Measurements from ENCODE around the gene KIF3B. TPM values are rescaled to one million over a fixed set of nuclear protein-coding genes. Genes with fewer than 3 reads are reported as not detected.

The KIF3B gene
- total and polyA plus RNA-seq, 2 of the 13 experiments (the other 11 are each of a cell fraction or from before 2014, with no cell fraction given), result 23.6 to 28.8 TPM

DNA sequence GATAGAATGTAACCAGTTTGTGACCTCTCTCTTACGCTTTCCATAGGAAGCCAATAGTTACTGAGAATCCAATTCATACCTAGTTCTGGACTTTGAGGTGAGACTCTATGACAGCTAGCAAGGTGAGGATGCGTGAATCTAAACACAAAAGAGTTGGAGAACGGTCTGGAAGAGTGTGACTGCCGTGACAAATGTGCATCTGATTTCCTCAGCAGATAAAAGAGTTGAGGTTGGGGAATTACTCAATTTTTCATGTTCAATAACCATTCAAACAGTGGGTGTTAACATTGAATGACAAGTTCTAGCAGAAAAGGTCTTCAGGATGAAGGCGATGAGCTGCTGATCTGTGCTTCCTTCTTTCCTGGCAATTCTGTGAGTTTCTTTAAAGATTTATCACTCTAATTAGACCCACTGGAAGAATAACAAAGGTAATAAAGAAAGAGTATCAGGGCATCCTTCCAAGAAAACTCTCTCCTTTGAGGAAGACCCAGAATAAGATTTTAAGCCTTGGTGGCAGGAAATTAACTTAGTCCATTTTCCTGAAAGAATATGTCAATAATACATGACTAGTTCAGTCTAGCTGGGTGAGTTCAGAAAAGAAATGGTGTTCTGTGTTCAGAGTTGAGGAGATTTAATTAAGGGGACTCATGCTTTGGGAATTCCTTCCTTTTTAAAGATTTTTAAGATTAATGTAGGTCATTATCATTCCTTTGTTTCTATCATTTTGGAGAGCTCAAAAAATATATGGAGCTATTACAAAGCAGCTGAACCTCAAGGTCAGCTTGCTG lies 24.5 kb downstream of the KIF3B start:
- ChIA-PET POLR2A (interaction anchor here (0.9 to 3.5 kb wide), 3 partner anchors 10 to 57 kb away, joined by 4 to 39 read pairs (median 4); no protein-coding TSS in a partner anchor), CTCF (ENCODE audit: low intra/inter-chr PET ratio, low total read pairs) (no interaction called here)
- intact Hi-C loops (cut with micrococcal nuclease; ENCODE audit: unreplicated experiment) (no loop called here), in situ Hi-C loops (cut with HindIII; ENCODE audit: extremely low pct_ligation_motif_present, low pct_unique_long_range_greater_than_20kb) (no loop called here)
- H3K9me3 ChIP-seq (ENCODE audit: low read length), result no peaks in the 10 kb centered on the region
- no peaks in the 10 kb centered on the region for H4K20me1 ChIP-seq (ENCODE audit: insufficient read depth, low read length)
- H3K36me3 ChIP-seq (replicated peaks in 1 of 2; ENCODE audit: control insufficient read depth in 1 of 2, insufficient read depth in 2 of 2, low read length in 2 of 2), result no peaks in the 10 kb centered on the region
- FAIRE-seq (no peak), DNase-seq (ENCODE audit: low spot score) (no peak), ATAC-seq (no peak; the same call in 2 of the 3 replicates)
- H3K4me1 ChIP-seq (ENCODE audit: insufficient read depth, low read length), result peaks cover 45% of the 10 kb centered on the region
- no peak overlapping the region for H3K4me3 ChIP-seq (replicated peaks in 1 of 3; ENCODE audit: insufficient read depth in 1 of 3, low read depth in 2 of 3, low read length in 3 of 3)
- no peak overlapping the region for H3K4me2 ChIP-seq (ENCODE audit: low read depth, low read length)
- peaks cover 13% of the 10 kb centered on the region for H3K79me2 ChIP-seq (ENCODE audit: insufficient read depth, low read length)
- H3K27ac ChIP-seq (ENCODE audit: extremely low read length, insufficient read depth, low read length), result no peak overlapping the region
- WGBS (ENCODE audit: low lambda C conversion rate), result 96% methylated on average over 5 of the region's 5 CpGs
- H3K9ac ChIP-seq (ENCODE audit: insufficient read depth, low read depth, low read length), result no peak overlapping the region
- TF ChIP-seq ASH2L (IDR thresholded peaks at IDR 0.05; ENCODE audit: insufficient read length, low read depth, low read length), result no peak
- no peak for TF ChIP-seq CEBPG (CRISPR knock-in tag; IDR thresholded peaks at IDR 0.05)
- no peak for TF ChIP-seq DMAP1 (CRISPR knock-in tag; IDR thresholded peaks at IDR 0.05)
- TF ChIP-seq AKAP8 (CRISPR knock-in tag; IDR thresholded peaks at IDR 0.05), result no peak
- no peak for TF ChIP-seq TGIF2 (CRISPR knock-in tag; IDR thresholded peaks at IDR 0.05)
- no peak for TF ChIP-seq ZNF678 (CRISPR knock-in tag; IDR thresholded peaks at IDR 0.05)
- TF ChIP-seq SRSF1 (optimal IDR thresholded peaks at IDR 0.05; ENCODE audit: low read depth, low read length), result no peak
- TF ChIP-seq, protein P1, sequence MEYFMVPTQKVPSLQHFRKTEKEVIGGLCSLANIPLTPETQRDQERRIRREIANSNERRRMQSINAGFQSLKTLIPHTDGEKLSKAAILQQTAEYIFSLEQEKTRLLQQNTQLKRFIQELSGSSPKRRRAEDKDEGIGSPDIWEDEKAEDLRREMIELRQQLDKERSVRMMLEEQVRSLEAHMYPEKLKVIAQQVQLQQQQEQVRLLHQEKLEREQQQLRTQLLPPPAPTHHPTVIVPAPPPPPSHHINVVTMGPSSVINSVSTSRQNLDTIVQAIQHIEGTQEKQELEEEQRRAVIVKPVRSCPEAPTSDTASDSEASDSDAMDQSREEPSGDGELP (IDR thresholded peaks at IDR 0.05; ENCODE audit: borderline replicate concordance, low read depth), result no peak
- no peak for TF ChIP-seq ZNF431 (CRISPR knock-in tag; IDR thresholded peaks at IDR 0.05; ENCODE audit: borderline replicate concordance, low read depth)
- TF ChIP-seq, protein P2, sequence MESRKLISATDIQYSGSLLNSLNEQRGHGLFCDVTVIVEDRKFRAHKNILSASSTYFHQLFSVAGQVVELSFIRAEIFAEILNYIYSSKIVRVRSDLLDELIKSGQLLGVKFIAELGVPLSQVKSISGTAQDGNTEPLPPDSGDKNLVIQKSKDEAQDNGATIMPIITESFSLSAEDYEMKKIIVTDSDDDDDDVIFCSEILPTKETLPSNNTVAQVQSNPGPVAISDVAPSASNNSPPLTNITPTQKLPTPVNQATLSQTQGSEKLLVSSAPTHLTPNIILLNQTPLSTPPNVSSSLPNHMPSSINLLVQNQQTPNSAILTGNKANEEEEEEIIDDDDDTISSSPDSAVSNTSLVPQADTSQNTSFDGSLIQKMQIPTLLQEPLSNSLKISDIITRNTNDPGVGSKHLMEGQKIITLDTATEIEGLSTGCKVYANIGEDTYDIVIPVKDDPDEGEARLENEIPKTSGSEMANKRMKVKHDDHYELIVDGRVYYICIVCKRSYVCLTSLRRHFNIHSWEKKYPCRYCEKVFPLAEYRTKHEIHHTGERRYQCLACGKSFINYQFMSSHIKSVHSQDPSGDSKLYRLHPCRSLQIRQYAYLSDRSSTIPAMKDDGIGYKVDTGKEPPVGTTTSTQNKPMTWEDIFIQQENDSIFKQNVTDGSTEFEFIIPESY (CRISPR knock-in tag; IDR thresholded peaks at IDR 0.05), result no peak
- no peak for TF ChIP-seq CENPX (CRISPR knock-in tag; IDR thresholded peaks at IDR 0.05)
- TF ChIP-seq NAIF1 (CRISPR knock-in tag; IDR thresholded peaks at IDR 0.05; ENCODE audit: borderline replicate concordance), result no peak
- TF ChIP-seq NFIB (CRISPR knock-in tag; IDR thresholded peaks at IDR 0.05; ENCODE audit: borderline replicate concordance), result no peak
- TF ChIP-seq, protein P3, sequence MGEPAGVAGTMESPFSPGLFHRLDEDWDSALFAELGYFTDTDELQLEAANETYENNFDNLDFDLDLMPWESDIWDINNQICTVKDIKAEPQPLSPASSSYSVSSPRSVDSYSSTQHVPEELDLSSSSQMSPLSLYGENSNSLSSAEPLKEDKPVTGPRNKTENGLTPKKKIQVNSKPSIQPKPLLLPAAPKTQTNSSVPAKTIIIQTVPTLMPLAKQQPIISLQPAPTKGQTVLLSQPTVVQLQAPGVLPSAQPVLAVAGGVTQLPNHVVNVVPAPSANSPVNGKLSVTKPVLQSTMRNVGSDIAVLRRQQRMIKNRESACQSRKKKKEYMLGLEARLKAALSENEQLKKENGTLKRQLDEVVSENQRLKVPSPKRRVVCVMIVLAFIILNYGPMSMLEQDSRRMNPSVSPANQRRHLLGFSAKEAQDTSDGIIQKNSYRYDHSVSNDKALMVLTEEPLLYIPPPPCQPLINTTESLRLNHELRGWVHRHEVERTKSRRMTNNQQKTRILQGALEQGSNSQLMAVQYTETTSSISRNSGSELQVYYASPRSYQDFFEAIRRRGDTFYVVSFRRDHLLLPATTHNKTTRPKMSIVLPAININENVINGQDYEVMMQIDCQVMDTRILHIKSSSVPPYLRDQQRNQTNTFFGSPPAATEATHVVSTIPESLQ (CRISPR knock-in tag; conservative IDR thresholded peaks at IDR 0.05), result no peak
- TF ChIP-seq FOXJ3 (CRISPR knock-in tag; IDR thresholded peaks at IDR 0.05; ENCODE audit: borderline replicate concordance), result no peak
- TF ChIP-seq ZC3H13 (CRISPR knock-in tag; IDR thresholded peaks at IDR 0.05), result no peak
- no peak for TF ChIP-seq ONECUT2 (CRISPR knock-in tag; IDR thresholded peaks at IDR 0.05)
- no peak for TF ChIP-seq LCORL (IDR thresholded peaks at IDR 0.05)
- TF ChIP-seq LCORL (CRISPR knock-in tag; IDR thresholded peaks at IDR 0.05), result no peak
- TF ChIP-seq TBL1XR1 (IDR thresholded peaks at IDR 0.05; ENCODE audit: borderline replicate concordance, low read length, partially characterized antibody), result no peak
- H3K27me3 ChIP-seq (ENCODE audit: control insufficient read depth in 1 of 2, insufficient read depth in 2 of 2, low read length in 2 of 2), result no peaks in the 10 kb centered on the region
- BruUV-seq (replicated peaks), result no TSS peak
- no peak overlapping the region for H2AFZ ChIP-seq (ENCODE audit: low read length)
